Embryonic facial prominence (tissue), 1 donor: ENCODE measurements around the gene CHST13.

Source experiments
- DNase-seq: peaks from one replicate; pipeline ENCODE4 v3.0.0-alpha.2; 2016; ENCODE audit errors: extremely low spot score

The CHST13 gene

DNA sequence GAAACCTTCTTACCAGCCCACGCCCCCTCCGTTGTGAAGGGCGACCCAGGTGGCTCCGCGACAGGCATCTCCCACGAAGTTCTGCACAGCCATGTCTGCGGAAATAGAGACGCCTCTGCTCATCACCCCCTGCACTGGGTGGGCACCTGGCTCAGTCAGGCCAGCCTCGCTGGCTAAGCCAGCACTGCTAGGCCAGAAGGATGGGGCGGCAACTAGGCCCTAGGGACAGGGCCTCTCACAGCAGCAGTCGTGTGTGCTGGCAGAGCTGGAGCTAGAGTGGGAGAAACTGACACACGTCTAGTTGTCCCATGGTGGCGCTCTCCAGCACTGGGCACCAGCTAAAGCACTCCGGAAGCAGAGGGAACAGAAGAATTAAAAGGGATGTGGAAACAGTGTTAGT, 35.8 kb upstream of the CHST13 start:
- DNase-seq: no peak

DNA sequence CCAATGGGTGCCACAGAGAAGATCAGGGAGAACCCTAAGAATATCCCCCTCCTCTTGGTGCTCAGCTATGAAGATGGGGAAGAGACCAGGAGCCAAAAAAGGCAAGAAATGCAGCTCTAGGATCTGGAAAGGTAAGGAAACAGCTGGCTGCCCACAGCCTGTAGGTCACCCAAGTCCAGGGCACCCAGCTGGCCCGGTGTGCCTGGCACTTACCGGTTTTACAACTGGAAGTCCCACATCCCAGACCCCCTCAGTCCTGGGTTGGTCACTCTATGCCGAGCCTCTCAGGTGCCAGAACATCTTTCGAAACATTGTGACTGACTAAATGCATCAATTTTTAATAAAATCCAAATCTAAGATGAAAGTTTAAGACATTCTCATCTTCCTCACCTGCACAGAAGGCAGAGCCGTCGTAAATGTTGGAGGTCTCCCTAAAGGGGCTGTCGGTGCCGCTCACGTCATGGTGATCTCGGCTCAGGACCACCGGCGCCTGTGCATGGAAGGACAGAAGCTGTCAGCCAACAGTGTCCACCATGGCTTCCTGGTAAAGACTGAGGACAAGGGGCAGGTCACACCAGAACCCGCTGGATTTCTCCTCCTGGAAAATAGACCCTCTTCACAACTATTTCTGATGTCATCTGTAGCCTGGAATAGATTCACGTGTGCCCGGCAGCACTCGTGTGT, 34.9 kb upstream of the CHST13 start:
- DNase-seq: no peak

DNA sequence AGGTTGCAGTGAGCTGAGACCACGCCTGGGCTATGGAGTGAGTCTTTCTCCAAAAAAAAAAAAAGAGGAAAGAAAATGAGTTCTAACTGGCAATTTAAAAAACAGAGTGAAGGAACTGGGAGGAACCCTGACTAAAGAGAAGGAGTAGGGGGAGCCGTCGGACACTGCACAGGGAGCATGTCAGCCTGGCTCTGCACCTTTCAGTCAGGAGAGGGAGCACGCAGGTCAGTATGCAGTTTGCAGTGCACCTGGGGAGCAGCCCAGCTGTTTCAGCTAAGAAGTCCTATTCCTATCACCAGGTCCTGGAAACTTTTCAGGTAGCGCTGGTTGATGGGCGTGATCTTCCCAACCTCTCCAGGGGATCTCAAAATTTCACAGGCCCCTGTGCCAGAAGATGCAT, 33.3 kb upstream of the CHST13 start:
- DNase-seq: no peak

DNA sequence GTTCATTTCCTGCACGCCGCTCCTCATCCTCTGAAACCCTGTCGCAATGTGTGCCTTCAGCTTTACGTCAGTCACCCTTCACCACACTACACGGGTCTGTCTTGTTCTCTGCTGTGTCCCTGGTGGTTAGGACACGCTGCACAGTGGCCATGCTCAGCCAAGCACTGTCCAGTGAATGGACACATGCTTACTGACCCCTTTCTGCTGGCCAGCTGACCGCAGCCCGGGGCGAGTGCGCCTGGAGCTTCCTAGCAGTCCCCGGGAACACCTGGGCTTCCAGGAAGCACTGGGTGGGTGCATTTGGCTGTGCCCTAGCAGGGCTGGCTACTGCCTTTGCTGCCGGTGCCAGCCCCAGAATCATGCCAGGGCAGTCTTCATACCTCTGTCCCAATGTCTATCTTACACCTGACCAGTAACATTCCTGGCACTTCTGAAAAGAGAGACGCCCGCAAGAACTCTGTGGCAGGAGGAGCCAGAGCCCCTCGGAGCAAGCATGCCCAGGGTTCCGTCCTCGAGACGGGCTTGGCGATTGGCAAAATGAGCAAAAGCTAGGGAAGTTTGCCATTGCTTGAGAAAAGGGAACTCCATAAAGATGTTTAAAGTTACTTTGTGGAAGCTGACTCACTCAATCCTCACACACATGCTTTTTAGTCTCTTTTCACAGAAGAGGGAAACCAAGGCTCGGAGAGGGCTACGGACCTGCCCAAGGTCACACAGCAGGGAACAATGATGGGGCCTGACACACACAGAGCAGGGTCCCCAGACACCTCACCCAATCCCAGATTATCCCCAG, 32.5 kb upstream of the CHST13 start:
- no peak for DNase-seq

DNA sequence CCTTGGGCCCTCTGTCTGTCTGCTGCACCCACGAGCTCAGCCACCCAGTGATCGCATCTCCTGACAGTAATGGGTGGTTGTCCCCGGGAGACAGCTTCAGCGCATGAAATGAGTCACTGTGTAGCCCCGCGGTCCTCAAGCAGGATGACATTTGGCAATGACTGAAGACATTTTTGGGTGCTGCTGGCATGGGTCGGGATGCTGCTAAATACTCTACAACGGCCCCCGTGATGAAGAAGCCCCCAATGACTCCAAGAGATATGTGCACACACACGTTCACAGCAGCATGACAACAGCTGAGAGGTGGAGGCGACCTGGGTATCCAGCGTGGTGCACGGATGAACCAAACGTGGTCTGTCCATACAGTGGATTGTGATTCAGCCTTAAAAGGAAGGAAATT, 30.9 kb upstream of the CHST13 start:
- no peak for DNase-seq

DNA sequence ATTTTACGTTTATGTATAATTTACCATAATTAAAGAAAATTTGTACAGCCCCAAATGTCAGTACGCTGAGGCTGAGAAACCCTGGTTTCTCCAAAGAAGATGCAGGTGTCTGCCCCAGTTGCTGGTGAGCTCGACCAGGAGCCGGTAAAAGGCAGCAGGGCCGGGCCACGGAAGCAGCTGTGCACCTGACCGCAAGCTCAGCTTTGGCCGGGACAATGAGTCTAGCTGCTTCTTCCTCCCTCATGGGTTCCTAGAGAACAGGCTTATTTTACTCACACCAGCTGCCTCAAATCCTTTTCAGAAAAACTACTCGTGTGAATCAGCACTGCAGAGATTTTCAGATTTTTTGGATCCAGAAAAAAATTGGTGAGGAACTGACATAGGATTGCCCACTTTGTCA, 30.2 kb upstream of the CHST13 start:
- no peak for DNase-seq

DNA sequence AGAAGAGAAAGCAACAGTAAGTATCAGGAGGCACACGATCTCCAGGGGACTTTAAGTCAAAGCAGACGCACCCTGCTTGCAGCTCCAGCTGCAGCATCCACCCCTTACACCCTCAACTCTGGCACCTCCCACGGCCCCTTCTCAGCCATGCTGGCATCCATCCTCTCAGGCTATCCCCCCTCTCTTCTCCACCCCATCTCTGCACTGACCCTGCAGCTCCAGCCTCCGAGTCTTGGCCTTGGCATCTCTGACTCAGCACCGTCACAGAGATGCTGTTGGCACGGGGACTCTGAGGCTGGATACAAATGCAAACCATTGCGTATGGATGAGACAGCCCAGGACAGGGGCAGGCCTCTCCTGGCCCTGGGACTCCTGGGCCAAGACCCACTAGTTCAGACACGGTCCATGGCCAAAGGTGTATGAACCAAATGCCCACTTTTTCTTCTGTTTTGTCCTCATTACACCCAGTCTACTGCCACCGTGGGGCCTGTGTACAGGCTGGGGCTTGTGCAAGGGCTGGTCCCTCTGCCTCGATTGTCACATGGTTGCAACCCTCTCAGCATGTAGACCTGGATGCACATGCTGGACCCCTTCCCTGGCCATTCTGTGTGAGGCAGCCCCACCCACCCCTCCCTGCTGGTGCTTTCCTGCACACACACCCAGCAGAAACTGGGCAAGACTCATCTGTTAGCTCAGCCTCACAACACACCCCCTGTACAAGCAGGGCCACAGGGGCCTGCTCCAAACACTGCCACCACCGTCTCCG, 29.6 kb upstream of the CHST13 start:
- no peak for DNase-seq

DNA sequence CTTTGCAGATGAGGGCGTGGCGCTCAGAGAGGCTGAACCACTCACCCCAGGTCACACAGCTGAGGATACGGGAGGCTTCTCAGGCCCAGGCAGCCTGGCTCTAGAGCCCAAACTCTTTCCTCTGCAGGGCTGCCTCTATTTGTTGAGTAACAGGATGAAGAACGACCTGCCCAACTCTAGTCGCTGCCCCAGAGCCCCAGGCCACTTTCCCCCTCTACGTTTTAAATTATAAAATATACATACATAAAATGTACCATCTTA, 29.1 kb upstream of the CHST13 start:
- no peak for DNase-seq

DNA sequence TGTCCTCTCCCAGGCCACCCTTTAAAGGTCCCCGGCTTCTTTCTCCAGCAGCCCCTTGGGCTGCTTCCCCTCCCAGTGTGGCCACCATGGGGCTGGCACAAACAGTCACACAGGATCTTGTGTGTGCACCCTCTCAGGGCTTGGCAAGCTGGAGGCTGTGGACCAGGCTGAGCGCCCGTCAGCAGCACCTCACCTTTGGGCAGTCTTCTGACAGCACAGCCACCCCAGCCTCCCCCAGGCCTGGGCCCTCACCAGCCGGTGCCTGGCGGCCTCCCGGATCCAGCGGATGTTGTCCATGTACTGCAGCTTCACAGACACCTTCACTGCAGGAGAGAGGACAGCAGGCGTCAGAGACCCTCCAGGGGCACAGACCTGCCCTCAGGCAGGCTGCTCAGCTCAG, 28.2 kb upstream of the CHST13 start:
- no peak for DNase-seq

DNA sequence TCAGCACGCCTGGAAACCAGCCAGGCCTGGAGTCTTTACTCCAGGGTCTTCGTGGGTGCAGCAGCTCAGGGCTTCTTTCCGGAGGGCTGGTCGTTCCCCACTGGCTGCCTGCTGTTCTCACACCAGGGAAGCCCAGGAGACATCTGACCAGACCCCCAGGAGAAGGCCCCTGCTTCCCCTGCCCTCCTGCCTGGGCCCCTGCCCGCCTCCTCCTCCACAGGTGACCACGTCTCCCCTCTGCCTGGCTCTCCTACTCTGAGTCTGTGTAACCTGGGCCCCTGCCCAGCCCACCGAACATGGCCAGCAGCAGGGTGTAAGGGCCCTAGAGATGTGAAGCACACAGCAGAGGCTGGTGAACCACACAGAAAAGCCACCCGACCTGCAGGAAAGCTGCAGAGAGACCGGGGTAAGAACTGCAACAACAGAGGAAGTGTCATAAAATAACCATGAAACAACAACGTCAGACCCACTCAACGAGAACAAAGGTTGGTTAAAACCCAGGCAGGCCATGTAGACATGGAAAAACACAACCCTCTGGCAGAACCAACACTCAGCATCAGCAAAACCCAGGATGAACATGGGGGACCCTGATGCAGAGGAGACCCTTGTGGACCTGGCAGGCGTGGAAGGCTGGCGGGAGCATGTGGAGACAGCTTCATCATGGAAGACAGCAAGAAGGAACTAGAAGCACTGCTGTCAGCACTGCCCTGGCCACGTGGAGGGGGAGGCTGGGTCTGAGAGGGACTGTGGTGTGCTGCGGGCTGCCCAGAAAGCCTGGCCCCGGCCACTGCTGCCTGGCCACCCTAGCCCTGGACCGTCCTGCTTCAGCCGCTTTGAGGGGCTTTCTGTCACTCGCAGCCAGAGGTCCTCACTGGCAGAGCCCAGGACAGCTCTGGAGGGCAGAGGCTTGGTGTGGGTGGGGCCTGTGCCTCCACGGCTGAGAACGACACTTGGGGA, 26.8 kb upstream of the CHST13 start:
- DNase-seq: no peak

DNA sequence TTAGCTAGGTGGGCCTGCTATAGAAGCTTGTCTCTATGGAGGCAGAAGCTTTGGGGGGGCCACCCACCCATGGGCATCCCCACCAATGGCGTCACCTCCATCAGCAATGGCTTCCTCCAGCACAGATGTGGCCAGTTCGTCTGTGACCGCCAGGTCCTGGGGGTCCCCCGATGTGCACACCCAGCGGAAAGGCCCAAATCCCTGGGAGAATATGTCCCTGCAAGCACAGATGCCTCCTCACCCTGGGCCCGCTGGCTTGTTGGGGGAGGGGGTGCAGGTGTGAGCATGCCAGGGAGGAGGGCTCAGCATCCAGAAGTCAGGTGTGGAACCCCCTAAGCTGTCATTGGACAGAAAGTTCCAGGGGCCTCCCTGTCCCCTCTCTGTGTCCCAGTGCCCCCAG, 26.0 kb upstream of the CHST13 start:
- DNase-seq: no peak

DNA sequence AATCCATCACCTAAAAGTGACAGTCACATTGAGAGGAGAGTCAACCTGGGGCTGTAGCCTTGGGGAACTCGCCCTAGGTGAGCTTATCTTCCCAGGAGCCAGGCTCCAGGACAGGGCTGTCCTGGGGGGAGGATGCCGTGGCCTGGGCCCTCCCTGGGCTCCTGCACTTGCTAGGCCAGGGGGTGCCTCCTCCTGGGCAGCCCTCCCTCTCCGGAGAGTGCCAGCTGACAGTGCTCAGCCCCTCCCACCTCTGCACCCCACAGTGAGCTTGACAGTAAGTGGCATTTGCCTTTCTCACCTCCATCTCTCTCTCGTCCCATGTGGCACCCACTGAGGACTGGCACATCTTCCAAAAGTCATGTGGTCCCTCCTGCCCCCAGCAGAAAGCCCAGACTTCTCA, 25.5 kb upstream of the CHST13 start:
- DNase-seq: no peak

DNA sequence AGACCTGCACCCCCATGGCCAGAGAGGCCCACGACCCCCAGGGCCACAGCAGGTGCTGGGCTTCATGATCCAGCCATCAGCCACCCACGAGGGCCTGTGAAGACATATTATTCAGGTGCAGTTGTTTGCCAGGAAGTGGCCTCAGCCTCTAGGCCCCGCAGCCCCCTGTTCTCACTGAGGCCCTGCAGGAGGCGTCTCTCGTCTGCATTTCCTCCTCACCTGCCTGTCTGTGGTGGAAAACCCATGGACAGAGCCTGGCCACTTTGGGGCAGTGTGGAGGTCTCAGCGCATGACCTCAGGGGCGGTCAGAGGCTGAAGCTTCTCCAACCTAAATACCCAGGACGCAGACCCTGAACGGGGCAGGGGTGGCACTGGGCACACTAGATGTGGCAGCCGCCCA, 25.0 kb upstream of the CHST13 start:
- no peak for DNase-seq

DNA sequence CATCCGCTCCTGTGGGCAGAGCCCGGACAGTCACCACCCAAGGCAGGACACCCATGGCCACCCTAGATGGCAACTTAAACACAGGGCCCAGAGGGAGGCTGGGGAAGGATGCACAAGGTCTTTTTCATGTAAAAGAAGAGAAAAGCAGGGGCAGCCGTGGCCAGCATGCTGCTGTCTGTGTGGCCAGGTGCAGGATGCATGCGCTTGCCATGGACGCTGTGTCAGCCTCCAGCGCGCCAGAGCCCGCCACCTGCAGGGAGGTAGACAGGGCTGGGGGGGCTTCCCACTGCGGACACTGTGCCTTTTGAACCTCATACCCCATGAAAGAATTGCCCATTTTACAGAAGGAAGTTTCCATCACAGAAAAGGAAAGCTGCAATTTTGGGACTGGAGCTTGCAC, 24.6 kb upstream of the CHST13 start:
- DNase-seq: no peak

DNA sequence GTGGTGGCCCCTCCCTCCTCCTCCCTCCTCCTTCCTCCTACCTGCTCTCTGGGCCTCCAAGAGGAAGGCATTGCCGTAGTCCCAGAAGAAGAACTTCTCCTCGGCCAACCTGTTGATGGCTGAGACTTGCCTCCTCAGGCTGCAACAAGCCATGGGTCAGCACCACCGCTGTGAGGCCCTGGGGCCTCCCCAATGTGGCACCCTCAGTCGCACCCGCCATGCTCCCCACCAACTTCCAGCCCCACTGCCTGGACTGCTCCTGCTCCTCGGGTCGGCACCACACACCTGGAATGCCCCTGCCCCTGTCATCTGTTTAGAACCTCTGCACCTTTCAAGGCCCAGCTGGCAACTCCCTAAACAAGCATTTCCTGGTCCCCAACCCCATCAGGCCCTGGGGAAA, 23.9 kb upstream of the CHST13 start:
- no peak for DNase-seq

DNA sequence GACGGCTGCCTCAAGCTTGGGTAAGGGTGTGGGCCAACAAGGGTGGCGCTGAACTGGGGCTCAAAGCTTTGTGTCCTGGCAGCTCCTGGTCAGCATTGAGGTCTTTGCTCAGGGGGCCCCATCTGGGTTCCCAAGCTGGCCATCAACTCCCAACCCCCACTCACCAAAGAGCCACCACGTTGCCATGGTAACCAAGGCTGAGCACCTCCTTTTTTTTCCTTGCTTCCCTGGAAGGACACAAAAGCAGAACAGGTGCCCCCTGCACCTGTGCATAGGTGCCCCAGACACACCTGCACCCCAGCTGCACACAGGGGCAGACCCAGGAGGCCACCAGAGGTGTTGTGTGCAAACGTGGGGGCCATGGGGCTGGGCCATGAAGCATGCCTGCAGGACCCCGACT, 22.9 kb upstream of the CHST13 start:
- no peak for DNase-seq

DNA sequence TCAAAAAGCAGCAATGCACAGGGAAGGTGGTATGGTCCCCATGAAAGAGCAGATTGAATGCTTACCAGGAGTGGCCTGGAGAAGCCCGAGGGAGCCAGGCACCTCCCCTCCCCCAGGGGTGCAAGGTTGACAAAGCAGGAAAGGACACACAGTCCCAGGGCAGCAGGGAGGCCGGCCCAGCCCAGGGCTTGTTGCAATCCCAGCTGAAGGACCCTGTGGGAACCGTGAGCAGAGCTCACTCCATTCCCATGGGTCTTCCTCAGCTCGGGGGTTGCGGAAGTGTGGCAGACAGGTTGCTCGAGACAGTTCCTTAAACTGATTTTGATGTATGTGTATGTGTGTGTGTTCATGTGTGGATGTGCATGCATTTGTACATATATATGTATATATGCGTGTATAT, 22.2 kb upstream of the CHST13 start:
- no peak for DNase-seq

DNA sequence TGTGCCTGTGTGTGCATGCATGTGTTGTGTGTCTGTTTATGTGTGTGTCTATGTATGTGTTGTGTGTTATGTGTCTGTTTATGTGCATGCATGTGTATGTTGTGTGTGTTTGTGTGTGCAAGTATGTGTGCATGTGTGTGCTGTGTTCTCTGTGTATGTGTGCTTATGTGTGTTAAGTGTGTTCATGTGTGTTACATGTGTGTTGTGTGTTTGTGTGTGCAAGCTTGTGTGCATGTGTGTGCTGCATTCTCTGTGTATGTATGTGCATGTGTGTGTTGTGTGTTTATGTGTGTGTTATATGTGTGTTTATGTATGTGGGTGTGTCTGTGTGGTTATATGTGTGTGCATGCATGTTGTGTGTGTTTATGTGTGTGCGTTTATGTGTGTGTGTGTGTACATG, 21.3 kb upstream of the CHST13 start:
- no peak for DNase-seq

DNA sequence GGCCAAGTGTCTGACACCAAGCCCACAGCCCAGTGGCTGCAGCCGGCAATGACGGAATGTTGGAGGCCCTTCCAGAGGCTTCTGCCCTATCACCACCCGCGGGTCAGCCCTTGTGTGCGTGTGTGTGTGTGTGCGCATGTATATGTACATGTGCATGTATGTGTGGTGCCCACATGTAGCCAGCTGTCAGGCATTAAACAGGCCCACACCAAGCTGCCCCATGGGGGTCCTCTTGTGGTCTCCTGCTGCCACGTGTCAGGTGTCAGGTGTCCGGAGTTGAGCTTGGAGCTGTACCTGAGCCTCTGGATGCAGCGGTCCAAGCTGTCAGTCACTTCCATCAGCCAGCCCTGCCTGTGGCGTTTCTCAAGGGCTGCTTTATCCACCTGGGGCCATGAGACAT, 20.3 kb upstream of the CHST13 start:
- no peak for DNase-seq

DNA sequence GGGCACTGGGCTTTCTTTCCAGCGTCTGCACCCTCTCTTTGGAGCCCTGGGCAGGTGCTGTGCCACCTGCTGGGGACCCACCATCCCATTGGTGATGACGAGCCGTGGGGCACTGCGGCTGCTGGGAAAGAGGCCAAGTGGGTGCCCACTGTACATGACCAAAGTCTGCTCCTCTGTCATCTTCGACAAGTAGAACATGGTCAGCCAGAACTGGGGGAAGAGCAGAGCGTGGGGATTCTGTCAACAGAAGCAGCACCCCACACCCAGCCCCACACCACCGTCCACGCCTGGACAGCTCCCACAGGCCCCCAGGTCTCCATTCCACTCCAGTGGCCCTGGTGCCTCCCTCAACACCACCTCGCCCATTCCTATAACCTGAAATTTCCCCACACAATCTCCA, 16.1 kb upstream of the CHST13 start:
- no peak for DNase-seq

DNA sequence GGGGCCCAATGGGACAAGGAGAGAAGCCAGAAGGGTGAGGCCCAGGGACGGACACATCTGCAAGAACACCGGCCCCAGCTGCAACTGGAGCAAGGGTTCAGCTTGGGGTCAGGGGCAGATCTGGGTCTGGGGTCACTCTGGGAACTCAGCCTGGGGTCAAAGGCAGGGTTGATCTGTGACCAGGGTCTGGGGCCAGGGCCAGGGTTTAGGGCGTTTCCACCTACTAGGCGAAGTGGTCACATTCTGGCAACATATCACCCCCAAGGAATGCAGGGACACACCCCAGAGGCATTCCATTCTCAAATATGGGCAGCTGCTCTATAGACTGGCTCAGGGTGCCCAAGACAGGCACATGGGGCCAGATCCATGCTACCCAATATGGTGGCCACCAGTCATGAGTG, 15.4 kb upstream of the CHST13 start:
- no peak for DNase-seq
